GM19238 (cell line): ENCODE measurements around the gene POLR2L.

ENCODE experiments used
- DNase-seq: peaks from one replicate; pipeline ENCODE4 v3.0.0; 2011; ENCODE audit warnings: low spot score; ENCODE audit not compliant: insufficient read length

POLR2L gene

DNA sequence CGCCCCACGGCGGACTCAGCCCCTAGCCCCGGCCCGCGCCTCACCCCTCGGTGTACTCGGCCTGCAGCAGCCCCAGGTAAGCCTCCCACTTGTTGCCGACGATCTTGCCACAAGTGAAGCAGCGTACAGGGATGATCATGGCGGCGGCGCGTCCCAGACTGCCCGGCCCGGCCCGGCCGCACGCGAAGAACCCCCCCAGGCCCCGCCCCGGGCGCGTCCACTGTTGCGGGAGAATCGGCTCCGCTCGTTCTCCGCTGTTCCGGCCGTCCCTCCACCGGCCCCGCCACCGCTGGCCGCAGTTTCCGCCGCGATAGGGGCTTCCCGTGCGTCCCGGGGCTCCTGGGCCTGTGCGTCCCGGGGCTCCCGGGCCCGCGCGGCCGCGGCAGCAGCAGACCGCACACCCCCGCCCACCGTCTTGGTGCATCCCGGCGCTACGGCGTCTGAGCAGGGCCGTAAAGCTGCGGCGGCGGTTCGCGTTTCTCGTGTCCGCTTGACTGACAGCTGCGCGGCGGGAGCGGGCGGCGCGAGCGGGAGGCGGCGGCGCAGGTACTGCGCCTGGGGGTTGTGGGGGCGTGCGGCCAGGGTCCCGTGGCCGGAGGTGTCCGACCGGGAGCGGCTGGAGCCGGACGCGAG, at the start of gene POLR2L, which contains the start of gene TSPAN4:
TSS of gene POLR2L (minus strand) at position 160 of the 633 bp plus-strand sequence. CDS start at position 139, 21 bp downstream.
TSS of gene TSPAN4 (plus strand) at position 483 of the 633 bp plus-strand sequence. CDS start 7,453 bp downstream, outside the sequence.
- peak; percentile 98 for DNase-seq

DNA sequence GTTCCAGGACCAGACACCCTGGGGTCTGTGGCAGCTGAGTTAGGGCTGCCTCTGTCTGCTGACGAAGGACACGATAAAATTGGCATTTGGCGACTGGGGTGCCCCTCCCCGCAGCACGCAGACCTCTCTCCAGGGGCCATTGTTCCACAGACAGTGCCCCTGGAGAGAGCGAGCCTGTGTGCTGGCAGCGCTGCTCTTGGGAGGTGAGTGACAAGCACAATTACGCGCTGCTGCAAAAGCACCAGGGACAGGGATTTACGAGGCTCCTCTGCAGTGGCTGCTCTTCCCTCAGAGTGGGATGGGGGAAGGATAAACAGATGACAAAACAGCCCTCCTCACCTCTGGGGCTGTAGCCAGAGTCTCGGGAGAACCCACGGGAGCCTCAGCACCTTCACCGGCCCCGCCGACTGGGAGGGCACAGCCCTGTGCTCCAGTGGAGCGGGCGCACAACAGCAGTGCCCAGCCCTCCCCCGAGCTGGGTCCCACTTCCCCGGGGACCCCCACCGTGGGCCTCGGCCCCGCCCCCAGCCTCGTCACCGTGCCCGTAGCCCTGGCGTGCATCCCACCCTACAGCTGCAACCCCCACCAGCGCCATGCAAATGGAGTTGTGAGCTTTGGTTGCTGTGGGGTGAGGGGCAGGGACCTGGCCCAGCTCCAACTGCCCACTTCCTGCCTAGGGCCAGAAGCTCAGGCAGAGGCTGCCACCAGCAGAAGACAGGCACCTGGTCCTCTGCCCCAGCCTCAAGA, 48.6 kb upstream of the POLR2L start:
- DNase-seq = no peak

DNA sequence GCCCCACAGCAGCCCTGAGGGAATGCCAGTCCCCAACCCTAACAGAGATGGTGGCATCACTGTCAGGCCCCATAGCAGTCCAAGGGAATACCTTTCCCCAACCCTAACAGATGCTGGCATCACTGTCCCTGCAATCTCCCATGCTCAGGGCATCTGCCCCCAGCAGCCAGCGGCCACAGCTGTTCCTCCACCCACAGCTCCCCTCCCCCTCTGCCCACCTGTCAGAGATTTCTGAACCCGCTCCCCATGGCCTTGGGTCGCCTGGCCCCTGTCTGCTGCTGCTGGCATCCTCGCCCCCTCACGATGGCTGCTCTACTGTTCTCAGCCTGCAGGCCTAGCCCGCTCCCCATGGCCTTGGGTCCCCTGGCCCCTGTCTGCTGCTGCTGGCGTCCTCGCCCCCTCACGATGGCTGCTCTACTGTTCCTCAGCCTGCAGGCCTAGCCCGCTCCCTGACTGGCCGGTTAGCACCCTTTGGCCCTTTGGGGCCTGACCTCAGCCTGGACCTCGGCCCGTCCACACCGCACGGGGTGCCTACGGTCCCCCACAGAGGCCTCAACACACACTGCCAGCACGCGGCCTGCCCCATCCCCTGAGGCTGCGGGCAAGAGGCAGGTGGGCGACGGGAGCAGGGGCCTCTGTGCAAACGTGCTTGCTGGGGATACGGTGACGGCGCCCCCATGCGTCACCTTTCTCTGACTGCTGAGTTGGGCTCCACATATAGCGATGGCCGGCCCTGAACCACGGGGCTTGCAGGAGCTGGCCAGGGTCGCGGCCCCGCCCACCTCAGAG, 47.6 kb upstream of the POLR2L start:
- DNase-seq = no peak

DNA sequence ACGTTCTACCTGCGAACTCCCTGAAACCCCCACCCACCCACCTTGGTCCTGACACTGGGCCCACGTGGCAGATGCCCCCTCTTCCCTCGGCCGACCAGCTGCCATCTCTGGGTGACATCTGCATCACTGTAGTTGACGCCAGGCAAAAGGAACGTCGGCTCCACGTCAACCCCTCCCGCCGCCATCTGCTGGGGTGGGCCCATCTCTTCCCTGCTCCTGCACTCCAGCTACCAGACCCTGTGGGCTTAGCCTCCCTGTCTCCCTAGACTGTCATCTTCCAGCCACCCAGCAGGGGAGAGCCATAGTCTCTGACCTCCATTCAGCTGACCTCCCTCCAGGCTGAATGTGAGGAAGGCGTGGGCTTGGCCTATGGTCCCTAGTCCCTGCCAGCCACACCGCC, 46.9 kb upstream of the POLR2L start:
- no peak for DNase-seq

DNA sequence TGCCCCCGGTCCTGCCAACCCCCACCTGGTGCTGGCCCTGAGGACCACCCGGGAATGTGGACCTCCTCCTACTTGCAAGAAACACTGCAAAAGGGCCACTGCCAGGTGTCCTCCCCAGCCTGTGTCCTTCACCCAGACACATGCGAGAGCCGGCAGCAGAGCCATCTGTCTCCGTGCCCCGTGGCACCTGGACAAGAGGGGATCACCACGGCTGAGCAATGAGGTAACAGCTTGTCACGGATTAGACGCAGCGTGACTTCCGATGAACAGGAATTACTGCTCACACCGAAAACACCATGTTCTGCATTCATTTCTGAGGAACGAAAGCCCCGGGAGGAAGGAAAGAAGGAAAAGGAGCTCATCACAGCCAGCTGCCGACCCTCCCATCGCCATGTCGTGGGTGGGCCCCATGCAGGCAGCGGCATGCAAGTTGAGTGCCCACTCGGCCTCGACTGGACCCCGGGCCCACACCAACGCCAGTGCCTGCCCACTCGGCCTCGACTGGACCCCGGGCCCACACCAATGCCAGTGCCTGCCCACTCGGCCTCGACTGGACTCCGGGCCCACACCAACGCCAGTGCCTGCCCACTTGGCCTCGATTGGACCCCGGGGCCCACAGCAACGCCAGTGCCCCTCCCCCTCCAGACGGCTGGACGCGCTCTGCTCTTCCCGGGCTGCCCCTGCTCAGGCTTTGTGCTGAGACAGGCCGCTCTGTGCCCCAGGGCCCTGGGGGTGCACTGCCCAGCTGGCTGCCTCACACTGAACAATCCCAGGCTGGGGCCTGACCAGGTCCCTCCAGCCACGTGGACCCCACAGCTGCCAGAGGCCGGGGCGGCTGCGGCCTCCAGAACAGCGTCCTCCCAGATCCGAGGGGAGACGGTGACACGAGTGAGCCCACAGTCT, 46.2 kb upstream of the POLR2L start:
- DNase-seq = no peak

DNA sequence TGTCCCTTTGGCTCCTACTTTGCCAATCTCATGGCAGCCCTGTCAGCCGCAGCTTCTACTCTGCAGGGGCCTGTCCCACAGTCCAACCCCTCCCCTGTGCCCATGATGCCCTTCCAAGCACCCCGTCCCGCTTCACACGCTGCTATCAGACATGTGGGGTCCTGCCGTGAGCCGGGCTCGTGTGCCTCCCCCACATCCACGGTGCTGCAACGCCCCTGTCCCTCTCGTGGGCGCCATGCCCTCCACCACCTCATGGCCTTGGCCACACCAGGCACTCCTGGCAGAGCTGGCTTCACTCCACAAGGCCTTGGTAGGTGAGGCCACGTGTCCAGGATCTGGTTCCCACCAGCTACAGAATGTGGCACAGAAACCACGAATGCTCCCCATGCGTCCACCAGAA, 45.3 kb upstream of the POLR2L start:
- DNase-seq = no peak

DNA sequence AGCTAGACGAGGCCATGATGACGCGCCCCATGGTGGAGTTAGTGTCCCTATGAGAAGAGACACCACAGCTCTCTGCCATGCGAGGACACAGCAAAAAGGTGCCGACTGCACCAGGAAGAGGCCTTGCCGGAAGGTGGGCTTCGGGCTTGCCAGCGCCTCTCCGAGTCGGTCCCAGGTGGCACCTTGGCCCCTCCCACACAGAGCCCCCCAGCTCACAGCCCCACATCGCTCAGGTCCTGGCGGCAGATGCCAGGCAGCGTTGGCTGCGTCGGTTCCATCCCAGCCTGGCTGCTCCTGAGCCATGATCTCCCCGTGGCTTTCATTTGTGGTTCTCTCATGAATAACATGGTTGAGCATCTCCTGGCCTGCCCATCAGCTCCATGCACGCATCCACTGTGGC, 44.2 kb upstream of the POLR2L start:
- DNase-seq = no peak

DNA sequence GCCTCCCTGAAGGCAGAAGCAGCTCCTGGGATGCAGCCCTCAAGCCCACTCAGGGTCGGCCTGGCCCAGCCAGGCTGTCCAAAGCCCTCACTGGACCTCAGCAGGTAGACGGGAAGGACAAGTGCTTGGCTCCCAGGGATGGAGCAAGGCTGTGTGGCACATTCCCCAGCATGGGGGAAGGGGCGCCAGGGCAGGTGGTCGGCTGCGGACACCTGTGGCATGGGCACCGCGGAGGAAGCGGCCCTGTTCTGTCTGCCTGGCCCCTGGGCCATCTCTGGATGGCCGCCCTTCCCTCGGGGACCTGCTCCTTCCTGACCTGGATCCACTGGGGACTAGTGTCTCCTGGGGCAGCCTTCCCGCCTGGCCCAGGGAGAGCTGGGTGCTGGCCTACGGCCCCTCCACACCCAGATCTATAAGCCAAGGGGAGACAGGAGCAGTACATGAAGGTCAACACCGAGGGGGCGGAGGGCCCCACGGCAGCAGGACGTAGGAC, 42.3 kb upstream of the POLR2L start:
- no peak for DNase-seq

DNA sequence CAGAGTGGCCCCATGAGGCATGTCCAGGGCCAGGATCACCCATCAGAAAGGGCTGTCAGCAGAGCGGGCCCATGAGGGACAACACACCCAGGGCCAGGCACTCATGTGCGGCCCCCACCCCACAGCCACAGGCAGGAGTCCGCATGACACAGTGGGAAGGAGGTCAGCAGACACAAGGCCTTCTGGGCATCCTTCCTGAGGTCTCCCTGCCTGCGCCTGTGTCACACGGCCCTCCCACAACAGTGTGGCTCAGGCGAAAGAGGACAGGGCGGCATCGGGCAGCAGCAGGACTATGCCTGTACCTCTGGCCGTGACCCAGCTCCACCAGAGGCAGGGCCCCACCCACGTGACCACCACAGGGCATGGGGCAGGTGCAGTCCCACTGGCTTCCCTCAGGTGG, 41.2 kb upstream of the POLR2L start:
- no peak for DNase-seq

DNA sequence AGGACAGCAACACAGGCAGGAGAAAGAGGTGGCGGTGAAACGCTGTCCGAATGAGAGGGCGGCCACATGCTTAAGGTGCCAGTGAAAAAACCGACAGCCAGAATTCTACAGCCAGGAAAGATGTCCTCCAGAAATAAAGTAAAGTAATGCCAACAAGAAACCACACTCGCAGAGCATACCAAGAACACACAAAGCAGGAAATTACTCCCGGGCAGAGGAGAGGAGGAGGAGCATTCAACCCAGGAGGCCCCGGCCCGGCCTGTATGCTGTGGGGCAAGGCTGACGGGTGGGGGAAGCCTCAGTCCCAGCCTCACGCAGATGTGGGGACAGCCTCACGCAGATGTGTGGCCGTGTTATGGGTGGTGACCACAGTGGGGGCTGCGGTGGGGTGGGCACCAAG, 40.3 kb upstream of the POLR2L start:
- no peak for DNase-seq

DNA sequence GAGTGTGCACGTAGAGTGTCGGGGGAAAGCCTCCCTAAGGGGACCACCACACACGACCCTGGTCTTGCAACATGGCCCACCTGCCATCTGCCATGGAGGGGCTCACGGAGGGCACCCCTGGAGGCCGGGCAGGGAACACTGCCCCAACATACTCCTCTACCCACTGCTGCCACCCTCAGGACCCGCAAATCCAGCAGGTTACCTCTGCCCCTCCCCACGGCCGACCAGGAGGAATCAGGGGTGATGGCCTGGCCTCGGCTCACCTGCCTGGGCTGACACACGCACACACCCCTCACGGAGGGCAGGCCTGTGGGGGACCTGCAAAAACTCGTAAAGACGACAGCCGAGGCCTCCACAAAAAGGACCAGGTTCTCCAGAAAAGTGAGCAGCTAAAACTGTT, 38.1 kb upstream of the POLR2L start:
- no peak for DNase-seq

DNA sequence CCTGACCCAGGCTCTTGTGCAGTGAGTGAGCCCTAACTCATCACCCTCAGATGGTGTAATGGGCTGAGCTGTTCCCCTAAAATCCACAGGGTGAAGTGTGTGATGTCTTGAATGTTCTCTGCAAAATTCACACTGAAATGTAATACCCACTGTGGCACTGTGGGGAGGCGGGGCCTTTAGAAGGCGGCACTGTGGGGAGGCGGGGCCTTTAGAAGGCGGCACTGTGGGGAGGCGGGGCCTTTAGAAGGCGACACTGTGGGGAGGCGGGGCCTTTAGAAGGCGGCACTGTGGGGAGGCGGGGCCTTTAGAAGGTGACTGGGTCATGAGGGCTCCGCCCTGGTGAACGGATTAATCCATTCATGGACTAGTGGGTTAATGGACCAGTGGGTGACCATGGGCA, 35.2 kb upstream of the POLR2L start:
- DNase-seq = no peak

DNA sequence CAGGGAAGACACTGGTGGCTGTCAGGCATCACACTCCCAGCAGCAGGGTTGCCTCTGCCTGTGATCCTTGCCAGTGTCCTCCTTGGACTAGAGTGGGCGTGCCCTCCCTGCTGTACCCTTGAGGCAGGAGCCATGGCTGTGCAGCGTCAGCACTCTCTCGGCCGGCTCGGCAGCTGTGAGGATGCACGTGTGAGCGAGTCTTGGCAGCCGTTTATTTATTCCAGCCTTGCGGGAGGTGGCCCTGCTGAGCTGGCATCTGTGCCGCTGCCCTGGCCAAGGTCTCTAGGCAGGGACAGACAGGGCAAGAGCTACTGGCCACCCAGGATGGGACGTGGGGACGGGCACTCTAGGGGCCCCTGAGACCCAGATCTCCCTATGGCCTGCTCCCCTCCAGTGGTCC, 34.2 kb upstream of the POLR2L start:
- DNase-seq = no peak

DNA sequence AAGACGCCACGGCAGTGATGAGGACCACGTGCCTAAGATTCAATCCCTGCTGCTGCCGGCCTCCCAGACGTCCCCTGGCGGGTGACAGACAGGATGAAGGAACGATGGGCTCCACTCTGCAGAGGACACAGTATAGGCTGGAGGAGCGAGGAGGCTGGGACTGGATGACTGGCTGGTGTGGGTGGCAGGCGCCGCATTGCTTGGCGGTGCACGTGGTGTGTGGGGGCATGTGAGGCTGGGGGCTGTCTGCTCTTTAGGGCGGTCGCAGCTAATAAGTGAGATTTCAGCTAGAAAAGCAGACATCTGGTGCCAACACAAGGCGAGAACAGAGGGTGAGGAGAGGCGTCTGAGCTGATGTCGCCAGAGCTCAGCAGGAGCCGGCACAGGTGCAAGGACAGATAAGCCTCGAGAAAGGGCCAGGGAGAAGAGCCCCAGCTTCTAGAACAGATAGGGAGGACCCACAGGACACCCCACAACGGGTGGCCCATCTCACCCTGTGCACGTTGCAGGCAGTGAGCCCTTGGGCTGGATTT, 33.5 kb upstream of the POLR2L start:
- no peak for DNase-seq

DNA sequence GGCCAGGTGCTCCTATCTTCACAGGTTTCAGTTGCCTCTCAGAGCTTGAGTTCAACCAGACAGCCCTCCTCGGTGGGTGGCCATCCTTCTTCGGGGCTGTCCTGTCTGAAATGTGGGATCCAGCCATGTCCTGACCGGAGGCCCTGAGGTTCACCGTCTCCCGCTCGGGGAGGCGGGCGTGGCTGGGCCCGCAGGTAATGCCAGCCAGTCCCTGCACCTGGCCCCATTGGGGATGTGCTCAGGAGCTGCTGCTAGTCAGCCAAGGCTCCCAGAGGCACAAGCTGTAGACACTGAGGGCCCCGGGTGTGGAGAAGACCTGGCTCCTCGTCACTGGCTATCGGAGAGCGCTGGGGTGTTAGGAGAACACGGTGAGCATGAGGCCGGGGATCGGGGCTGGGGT, 32.9 kb upstream of the POLR2L start:
- no peak for DNase-seq

DNA sequence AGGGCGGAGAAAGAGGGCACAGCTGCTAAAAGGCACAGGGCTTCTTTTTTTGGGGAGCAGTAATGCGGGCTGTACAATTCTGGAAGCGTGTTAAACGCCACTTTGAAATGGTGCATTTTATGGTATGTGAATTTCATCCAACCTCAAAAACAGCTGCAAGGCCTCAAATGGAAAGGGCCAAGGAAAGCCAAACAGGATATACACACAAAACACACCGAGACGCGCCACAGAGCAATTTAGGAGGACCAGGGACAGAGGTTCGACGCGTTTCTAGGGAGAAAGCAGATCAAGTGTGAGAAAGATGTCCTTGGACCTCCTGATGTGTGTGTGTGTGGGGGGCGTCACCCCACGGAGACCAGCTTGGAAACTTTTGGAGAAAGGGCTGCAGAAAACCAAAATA, 31.4 kb upstream of the POLR2L start:
- no peak for DNase-seq

DNA sequence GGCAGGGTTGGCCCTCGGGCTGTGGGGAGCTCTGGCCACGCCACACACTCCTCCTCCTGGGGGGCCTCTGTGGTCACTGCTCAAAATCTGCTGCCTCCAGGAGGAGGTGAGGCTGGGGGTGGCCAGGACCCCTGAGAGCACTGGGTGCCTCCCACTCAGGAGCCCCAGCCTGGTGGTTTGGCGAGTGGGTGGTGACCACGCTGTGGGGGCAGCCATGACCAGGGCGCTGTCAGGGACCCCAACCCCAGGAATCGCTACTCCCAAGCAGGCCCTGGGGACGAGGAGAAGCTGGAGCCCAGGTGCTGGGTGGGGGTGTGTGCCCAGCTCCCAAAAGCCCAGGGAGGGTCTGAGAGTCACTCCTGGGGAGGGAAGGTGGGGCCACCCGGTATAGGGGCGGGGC, 30.5 kb upstream of the POLR2L start:
- no peak for DNase-seq

DNA sequence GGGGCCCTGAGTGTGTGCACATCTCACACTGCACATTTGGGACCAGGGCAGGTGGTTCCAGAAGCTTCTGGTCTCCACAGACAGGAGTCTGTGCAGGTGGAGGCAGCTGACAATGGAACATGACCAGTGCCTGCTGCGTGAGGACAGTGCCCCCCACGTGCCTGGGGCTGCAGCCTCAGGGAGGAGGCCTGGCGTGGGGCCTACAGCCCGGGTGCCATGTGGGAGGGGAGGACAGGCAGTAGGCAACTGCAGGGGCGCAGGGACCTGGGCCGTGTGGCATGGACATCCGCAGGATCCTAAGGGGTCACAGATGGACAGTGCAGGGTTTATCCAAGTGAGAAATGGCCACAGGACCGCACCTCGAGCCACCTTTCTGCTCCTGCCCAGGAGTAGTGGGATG, 29.1 kb upstream of the POLR2L start:
- no peak for DNase-seq

DNA sequence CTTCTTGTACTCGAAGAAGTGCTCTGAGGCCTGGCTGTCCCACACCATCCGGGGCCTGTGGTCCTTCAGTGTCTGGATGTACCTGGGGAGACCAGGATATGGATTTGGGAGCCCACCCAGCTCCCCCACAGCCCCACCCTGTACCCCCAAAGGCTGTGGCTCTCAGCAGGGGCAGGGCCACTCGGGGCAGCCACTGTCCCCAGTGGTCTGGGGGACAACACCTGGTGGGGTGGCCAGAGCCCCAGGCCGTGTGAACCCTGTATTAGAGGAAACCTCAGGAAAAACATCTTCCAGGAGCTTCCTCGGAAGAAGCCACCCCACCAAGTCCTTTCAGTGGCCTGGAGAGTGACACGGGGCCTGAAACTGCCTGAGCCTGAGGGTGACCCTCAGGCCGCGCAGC, 28.1 kb upstream of the POLR2L start:
- DNase-seq = no peak

DNA sequence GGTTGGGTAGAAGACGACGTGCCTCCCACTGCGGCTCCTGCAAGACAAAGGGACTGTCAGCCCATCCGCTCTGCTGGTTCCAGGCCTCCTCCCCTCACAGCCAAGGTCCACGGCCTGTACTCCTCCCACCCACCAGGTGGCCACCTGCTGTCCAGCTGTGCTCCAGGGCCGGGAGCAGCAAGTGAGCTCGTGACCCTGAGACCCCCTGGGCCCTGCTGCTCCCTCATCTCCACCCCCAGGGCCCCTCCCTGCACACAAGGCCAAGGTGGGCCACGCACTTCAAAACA, 27.7 kb upstream of the POLR2L start:
- no peak for DNase-seq
